Measurements from ENCODE around the gene OXSM. TPM values are rescaled to one million over a fixed set of nuclear protein-coding genes. Genes with fewer than 3 reads are reported as not detected.

OXSM gene
- polyA plus RNA-seq, 3 donors from 2014 or later: 6.2 to 12.6 (median 10.3) TPM

- H3K9me3 Mint-ChIP-seq: no peaks in the 10 kb centered on the region
- no peak for DNase-seq
- H3K36me3 Mint-ChIP-seq: peaks cover 3 to 6% (median 5%) of the 10 kb centered on the region in 3 donors
- H3K4me3 Mint-ChIP-seq: peak overlapping the region; percentile 89 to 95 (median 92)
- H3K27ac Mint-ChIP-seq: peak overlapping the region; percentile 85 to 93 (median 90)
- H3K4me1 Mint-ChIP-seq: peaks cover 38 to 55% of the 10 kb centered on the region in 2 donors
- H3K27me3 Mint-ChIP-seq (ENCODE audit: low read depth in 3 of 3): peaks cover 0 to 18% (median 0%) of the 10 kb centered on the region in 3 donors
Measured at GRCh38 chr3:25782636-25782937, 7.3 kb upstream of the OXSM start.

- peaks cover 38 to 54% of the 10 kb centered on the region in 2 donors for H3K4me1 Mint-ChIP-seq
- H3K27ac Mint-ChIP-seq: peak within 1 kb of the TSS; percentile 85 to 93 (median 92)
- peaks cover 0 to under 1% (median 0%) of the 10 kb centered on the region in 3 donors for H3K36me3 Mint-ChIP-seq
- peak within 1 kb of the TSS; percentile 89 to 95 (median 92) for H3K4me3 Mint-ChIP-seq
- peak; percentile 84 to 85 (median 84) for DNase-seq
- H3K27me3 Mint-ChIP-seq (ENCODE audit: low read depth in 3 of 3): peaks cover 0 to 18% (median 0%) of the 10 kb centered on the region in 3 donors
- H3K9me3 Mint-ChIP-seq: no peaks in the 10 kb centered on the region
Measured at GRCh38 chr3:25782938-25783660, 6.8 kb upstream of the OXSM start, which contains the start of gene NGLY1. Gene NGLY1, minus strand, starts transcription at chr3:25783443. Its CDS starts 53 bp downstream, at chr3:25783390.

- H3K36me3 Mint-ChIP-seq: no peaks in the 10 kb centered on the region
- H3K4me3 Mint-ChIP-seq: peak overlapping the region; percentile 85 to 91 (median 87)
- H3K4me1 Mint-ChIP-seq: peaks cover 43 to 56% of the 10 kb centered on the region in 2 donors
- peak overlapping the region; percentile 76 to 90 (median 88) for H3K27ac Mint-ChIP-seq
- DNase-seq: peak; percentile 43 to 50 (median 44)
- H3K27me3 Mint-ChIP-seq (ENCODE audit: low read depth in 3 of 3): peaks cover 0 to 18% (median 0%) of the 10 kb centered on the region in 3 donors
- H3K9me3 Mint-ChIP-seq: no peaks in the 10 kb centered on the region
Measured at GRCh38 chr3:25783661-25784512, 6.0 kb upstream of the OXSM start.

GRCh38 chr3:25784971-25785370, 4.9 kb upstream of the OXSM start:
- no peaks in the 10 kb centered on the region for H3K9me3 Mint-ChIP-seq
- H3K36me3 Mint-ChIP-seq: no peaks in the 10 kb centered on the region
- H3K4me1 Mint-ChIP-seq: peaks cover 50 to 62% of the 10 kb centered on the region in 2 donors
- no peak for DNase-seq
- peaks cover 2 to 24% (median 3%) of the 10 kb centered on the region in 3 donors for H3K27me3 Mint-ChIP-seq (ENCODE audit: low read depth in 3 of 3)
- peak overlapping the region in 2 of 5 donors; percentile 86 to 90 for H3K4me3 Mint-ChIP-seq
- peak overlapping the region in 4 of 6 donors; percentile 0 to 89 (median 32) for H3K27ac Mint-ChIP-seq

GRCh38 chr3:25785826-25786225, 4.1 kb upstream of the OXSM start:
- Mint-ChIP-seq H3K9me3 (no peaks in the 10 kb centered on the region), H3K4me3 (no peak overlapping the region), H3K4me1 (peaks cover 51 to 62% of the 10 kb centered on the region in 2 donors), H3K27me3 (ENCODE audit: low read depth in 3 of 3) (peaks cover 4 to 27% (median 5%) of the 10 kb centered on the region in 3 donors), H3K36me3 (no peaks in the 10 kb centered on the region), H3K27ac (peak overlapping the region in 3 of 6 donors; percentile 0 to 50 (median 29))
- no peak for DNase-seq

GRCh38 chr3:25787689-25788088, 2.2 kb upstream of the OXSM start:
- DNase-seq: no peak

GRCh38 chr3:25789209-25789595, 688 bp upstream of the OXSM start:
- peak overlapping the region; percentile 93 to 99 (median 98) for H3K4me3 Mint-ChIP-seq
- H3K27ac Mint-ChIP-seq: peak overlapping the region; percentile 95 to 100 (median 98)
- H3K9me3 Mint-ChIP-seq: no peaks in the 10 kb centered on the region
- H3K4me1 Mint-ChIP-seq: peaks cover 33 to 52% of the 10 kb centered on the region in 2 donors
- no peak for DNase-seq
- no peaks in the 10 kb centered on the region for H3K36me3 Mint-ChIP-seq
- H3K27me3 Mint-ChIP-seq (ENCODE audit: low read depth in 3 of 3): peaks cover 4 to 10% (median 5%) of the 10 kb centered on the region in 3 donors

More at GRCh38 chr3:25787689-25788088, 2.2 kb upstream of the OXSM start:
- H3K27ac Mint-ChIP-seq: peak overlapping the region in 3 of 6 donors; percentile 41 to 99 (median 95)
- no peaks in the 10 kb centered on the region for H3K36me3 Mint-ChIP-seq
- H3K27me3 Mint-ChIP-seq (ENCODE audit: low read depth in 3 of 3): peaks cover 4 to 21% (median 5%) of the 10 kb centered on the region in 3 donors
- H3K4me3 Mint-ChIP-seq: peak overlapping the region in 2 of 5 donors; percentile 32 to 49
- no peaks in the 10 kb centered on the region for H3K9me3 Mint-ChIP-seq
- peaks cover 40 to 58% of the 10 kb centered on the region in 2 donors for H3K4me1 Mint-ChIP-seq

GRCh38 chr3:25801786-25802185, 11.9 kb downstream of the OXSM start:
- peaks cover 0 to 2% (median 0%) of the 10 kb centered on the region in 3 donors for H3K27me3 Mint-ChIP-seq (ENCODE audit: low read depth in 3 of 3)
- H3K36me3 Mint-ChIP-seq: no peaks in the 10 kb centered on the region
- H3K4me1 Mint-ChIP-seq: no peaks in the 10 kb centered on the region
- H3K27ac Mint-ChIP-seq: no peak overlapping the region
- no peaks in the 10 kb centered on the region for H3K9me3 Mint-ChIP-seq
- no peak overlapping the region for H3K4me3 Mint-ChIP-seq
- DNase-seq: no peak

- H3K4me3 Mint-ChIP-seq: no peak overlapping the region
Measured at GRCh38 chr3:25803833-25804232, 13.9 kb downstream of the OXSM start.

GRCh38 chr3:25804676-25805075, 14.8 kb downstream of the OXSM start:
- Mint-ChIP-seq H3K4me3 (no peak overlapping the region), H3K4me1 (no peaks in the 10 kb centered on the region), H3K27ac (no peak overlapping the region), H3K27me3 (ENCODE audit: low read depth in 3 of 3) (peaks cover 2 to 5% (median 3%) of the 10 kb centered on the region in 3 donors), H3K36me3 (no peaks in the 10 kb centered on the region), H3K9me3 (no peaks in the 10 kb centered on the region)
- DNase-seq: no peak

More at GRCh38 chr3:25803833-25804232, 13.9 kb downstream of the OXSM start:
- Mint-ChIP-seq H3K27ac (no peak overlapping the region), H3K27me3 (ENCODE audit: low read depth in 3 of 3) (peaks cover under 1 to 3% (median 2%) of the 10 kb centered on the region in 3 donors), H3K4me1 (no peaks in the 10 kb centered on the region), H3K9me3 (no peaks in the 10 kb centered on the region), H3K36me3 (no peaks in the 10 kb centered on the region)
- DNase-seq: no peak

GRCh38 chr3:25812644-25813043, 22.8 kb downstream of the OXSM start:
- H3K9me3 Mint-ChIP-seq: no peaks in the 10 kb centered on the region
- H3K27me3 Mint-ChIP-seq (ENCODE audit: low read depth in 3 of 3): peaks cover 0 to 3% (median 2%) of the 10 kb centered on the region in 3 donors
- no peak overlapping the region for H3K27ac Mint-ChIP-seq
- DNase-seq: no peak
- H3K4me3 Mint-ChIP-seq: no peak overlapping the region
- H3K36me3 Mint-ChIP-seq: no peaks in the 10 kb centered on the region
- no peaks in the 10 kb centered on the region for H3K4me1 Mint-ChIP-seq

- no peak for DNase-seq
- H3K9me3 Mint-ChIP-seq: no peaks in the 10 kb centered on the region
- H3K27me3 Mint-ChIP-seq (ENCODE audit: low read depth in 3 of 3): no peaks in the 10 kb centered on the region
- no peak overlapping the region for H3K27ac Mint-ChIP-seq
- no peaks in the 10 kb centered on the region for H3K4me1 Mint-ChIP-seq
- H3K36me3 Mint-ChIP-seq: no peaks in the 10 kb centered on the region
- no peak overlapping the region for H3K4me3 Mint-ChIP-seq
Measured at GRCh38 chr3:25817107-25817506, 27.2 kb downstream of the OXSM start.

- H3K36me3 Mint-ChIP-seq: no peaks in the 10 kb centered on the region
- H3K9me3 Mint-ChIP-seq: no peaks in the 10 kb centered on the region
- DNase-seq: no peak
- H3K27ac Mint-ChIP-seq: no peak overlapping the region
- no peak overlapping the region for H3K4me3 Mint-ChIP-seq
- no peaks in the 10 kb centered on the region for H3K27me3 Mint-ChIP-seq (ENCODE audit: low read depth in 3 of 3)
- H3K4me1 Mint-ChIP-seq: no peaks in the 10 kb centered on the region
Measured at GRCh38 chr3:25817638-25818037, 27.7 kb downstream of the OXSM start.

GRCh38 chr3:25818335-25818734, 28.4 kb downstream of the OXSM start:
- Mint-ChIP-seq H3K27me3 (ENCODE audit: low read depth in 3 of 3) (peaks cover 0 to 3% (median 0%) of the 10 kb centered on the region in 3 donors), H3K4me1 (no peaks in the 10 kb centered on the region), H3K27ac (no peak overlapping the region), H3K36me3 (no peaks in the 10 kb centered on the region), H3K9me3 (no peaks in the 10 kb centered on the region), H3K4me3 (no peak overlapping the region)
- no peak for DNase-seq
